Renal cortical epithelial cell (primary cell): ENCODE results near the gene PACRG. TPM values are rescaled to one million over a fixed set of nuclear protein-coding genes. Genes with fewer than 3 reads are reported as not detected.
A peak's percentile ranks its signal among the peaks of the same experiment; 100 is the strongest.
"Not testable (repeated sequence)": the region's sequence is repeated elsewhere in the genome, so short reads cannot be mapped to it uniquely, and the experiment has no call there.

Source experiments
- DNase-seq: peaks from one replicate; pipeline ENCODE4 v3.0.0-alpha.2; 2011; ENCODE audit warnings: low read depth
- total RNA-seq: library from RNA; depleted of rRNA; stranded (reverse); fragments of >200 nt; gene quantifications from 2 replicates; pipeline ENCODE4 v1.2.3, GENCODE V29; 2014

PACRG gene
- total RNA-seq, 1 donor from 2014 or later: 2.5 TPM

- no peak for DNase-seq
These were observed 213.4 kb downstream of the PACRG start for GRCh38 chr6:162941128-162941527.

- no peak for DNase-seq
These were observed 215.1 kb downstream of the PACRG start for GRCh38 chr6:162942866-162943265.

- no peak for DNase-seq
These were observed 215.6 kb downstream of the PACRG start for GRCh38 chr6:162943369-162943768.

- no peak for DNase-seq
These were observed 223.5 kb downstream of the PACRG start for GRCh38 chr6:162951164-162951743.

GRCh38 chr6:162952423-162952822, 224.6 kb downstream of the PACRG start:
- DNase-seq: no peak

- no peak for DNase-seq
These were observed 229.3 kb downstream of the PACRG start for GRCh38 chr6:162957062-162957461.

GRCh38 chr6:162960679-162961457, 233.1 kb downstream of the PACRG start:
- DNase-seq: no peak

GRCh38 chr6:162962093-162962492, 234.3 kb downstream of the PACRG start:
- no peak for DNase-seq

- DNase-seq: no peak
These were observed 236.1 kb downstream of the PACRG start for GRCh38 chr6:162963861-162964260.

GRCh38 chr6:162964488-162965140, 236.8 kb downstream of the PACRG start:
- peak; percentile 48 for DNase-seq

- DNase-seq: no peak
These were observed 237.6 kb downstream of the PACRG start for GRCh38 chr6:162965366-162965765.

- no peak for DNase-seq
These were observed 242.5 kb downstream of the PACRG start for GRCh38 chr6:162970246-162970645.

GRCh38 chr6:162971356-162971755, 243.6 kb downstream of the PACRG start:
- no peak for DNase-seq

- DNase-seq: no peak
These were observed 245.5 kb downstream of the PACRG start for GRCh38 chr6:162973151-162973872.

- DNase-seq: no peak
These were observed 246.2 kb downstream of the PACRG start for GRCh38 chr6:162973980-162974379.

- no peak for DNase-seq
These were observed 246.9 kb downstream of the PACRG start for GRCh38 chr6:162974685-162975084.

GRCh38 chr6:162976141-162976540, 248.4 kb downstream of the PACRG start:
- DNase-seq: no peak

- not testable (repeated sequence) for DNase-seq
These were observed 255.5 kb downstream of the PACRG start for GRCh38 chr6:162983234-162983633.

GRCh38 chr6:162998777-162999176, 271.0 kb downstream of the PACRG start:
- no peak for DNase-seq

- DNase-seq: no peak
These were observed 272.0 kb downstream of the PACRG start for GRCh38 chr6:162999575-163000285.

- peak; percentile 2 for DNase-seq
These were observed 273.6 kb downstream of the PACRG start for GRCh38 chr6:163001330-163001729.

GRCh38 chr6:163008186-163008585, 280.4 kb downstream of the PACRG start:
- no peak for DNase-seq
